Measurements from ENCODE around the gene PLA2G4C.
"Not testable (repeated sequence)": the region's sequence is repeated elsewhere in the genome, so short reads cannot be mapped to it uniquely, and the experiment has no call there.

The PLA2G4C gene

GRCh38 chr19:48108997-48109782 is 1.4 kb downstream of the PLA2G4C start:
- H3K4me3 ChIP-seq (ENCODE audit: low read length), result no peak overlapping the region
- peaks cover under 1% of the 10 kb centered on the region for H3K36me3 ChIP-seq (ENCODE audit: control insufficient read depth, low read depth, low read length)
- H3K27ac ChIP-seq (ENCODE audit: low read length), result no peak overlapping the region
- peaks cover 7% of the 10 kb centered on the region for H3K4me1 ChIP-seq (ENCODE audit: control insufficient read depth, low read depth, low read length)
- no peaks in the 10 kb centered on the region for H3K9me3 ChIP-seq (ENCODE audit: control insufficient read depth, low read depth, low read length)
- no peaks in the 10 kb centered on the region for H3K27me3 ChIP-seq (ENCODE audit: control insufficient read depth, insufficient read depth, low read length)
- H3K9ac ChIP-seq (ENCODE audit: low read length), result no peak overlapping the region

- Histone ChIP-seq H3K36me3 (ENCODE audit: control insufficient read depth, low read depth, low read length) (no peaks in the 10 kb centered on the region), H3K4me3 (ENCODE audit: low read length) (no peak overlapping the region), H3K9me3 (ENCODE audit: control insufficient read depth, low read depth, low read length) (no peaks in the 10 kb centered on the region), H3K27me3 (ENCODE audit: control insufficient read depth, insufficient read depth, low read length) (no peaks in the 10 kb centered on the region), H3K9ac (ENCODE audit: low read length) (no peak overlapping the region), H3K27ac (ENCODE audit: low read length) (no peak overlapping the region), H3K4me1 (ENCODE audit: control insufficient read depth, low read depth, low read length) (no peaks in the 10 kb centered on the region)
These were observed 6.7 kb downstream of the PLA2G4C start for GRCh38 chr19:48103922-48104321.

GRCh38 chr19:48102870-48103751 is 7.5 kb downstream of the PLA2G4C start:
- Histone ChIP-seq H3K9me3 (ENCODE audit: control insufficient read depth, low read depth, low read length) (no peaks in the 10 kb centered on the region), H3K4me1 (ENCODE audit: control insufficient read depth, low read depth, low read length) (no peaks in the 10 kb centered on the region), H3K36me3 (ENCODE audit: control insufficient read depth, low read depth, low read length) (no peaks in the 10 kb centered on the region), H3K27ac (ENCODE audit: low read length) (no peak overlapping the region), H3K4me3 (ENCODE audit: low read length) (peak overlapping the region; percentile 34), H3K9ac (ENCODE audit: low read length) (no peak overlapping the region), H3K27me3 (ENCODE audit: control insufficient read depth, insufficient read depth, low read length) (no peaks in the 10 kb centered on the region)

- H3K27me3 ChIP-seq (ENCODE audit: control insufficient read depth, insufficient read depth, low read length), result no peaks in the 10 kb centered on the region
- peaks cover 7% of the 10 kb centered on the region for H3K9me3 ChIP-seq (ENCODE audit: control insufficient read depth, low read depth, low read length)
- no peaks in the 10 kb centered on the region for H3K36me3 ChIP-seq (ENCODE audit: control insufficient read depth, low read depth, low read length)
- no peaks in the 10 kb centered on the region for H3K4me1 ChIP-seq (ENCODE audit: control insufficient read depth, low read depth, low read length)
- H3K4me3 ChIP-seq (ENCODE audit: low read length), result no peak overlapping the region
- no peak overlapping the region for H3K27ac ChIP-seq (ENCODE audit: low read length)
- H3K9ac ChIP-seq (ENCODE audit: low read length), result no peak overlapping the region
These were observed 14.9 kb downstream of the PLA2G4C start for GRCh38 chr19:48095612-48096175.

- no peaks in the 10 kb centered on the region for H3K4me1 ChIP-seq (ENCODE audit: control insufficient read depth, low read depth, low read length)
- H3K4me3 ChIP-seq (ENCODE audit: low read length), result no peak overlapping the region
- no peak overlapping the region for H3K27ac ChIP-seq (ENCODE audit: low read length)
- peaks cover 8% of the 10 kb centered on the region for H3K9me3 ChIP-seq (ENCODE audit: control insufficient read depth, low read depth, low read length)
- no peaks in the 10 kb centered on the region for H3K36me3 ChIP-seq (ENCODE audit: control insufficient read depth, low read depth, low read length)
- no peak overlapping the region for H3K9ac ChIP-seq (ENCODE audit: low read length)
- no peaks in the 10 kb centered on the region for H3K27me3 ChIP-seq (ENCODE audit: control insufficient read depth, insufficient read depth, low read length)
These were observed 15.8 kb downstream of the PLA2G4C start for GRCh38 chr19:48094855-48095203.

GRCh38 chr19:48094129-48094854 is 16.3 kb downstream of the PLA2G4C start:
- Histone ChIP-seq H3K4me3 (ENCODE audit: low read length) (no peak overlapping the region), H3K36me3 (ENCODE audit: control insufficient read depth, low read depth, low read length) (no peaks in the 10 kb centered on the region), H3K27ac (ENCODE audit: low read length) (no peak overlapping the region), H3K9me3 (ENCODE audit: control insufficient read depth, low read depth, low read length) (peaks cover 8% of the 10 kb centered on the region), H3K27me3 (ENCODE audit: control insufficient read depth, insufficient read depth, low read length) (no peaks in the 10 kb centered on the region), H3K9ac (ENCODE audit: low read length) (no peak overlapping the region), H3K4me1 (ENCODE audit: control insufficient read depth, low read depth, low read length) (no peaks in the 10 kb centered on the region)

- H3K9me3 ChIP-seq (ENCODE audit: control insufficient read depth, low read depth, low read length); H3K4me1 ChIP-seq (ENCODE audit: control insufficient read depth, low read depth, low read length); H3K27me3 ChIP-seq (ENCODE audit: control insufficient read depth, insufficient read depth, low read length); H3K4me3 ChIP-seq (ENCODE audit: low read length); H3K36me3 ChIP-seq (ENCODE audit: control insufficient read depth, low read depth, low read length); H3K9ac ChIP-seq (ENCODE audit: low read length); H3K27ac ChIP-seq (ENCODE audit: low read length): not testable (repeated sequence)
These were observed 19.4 kb downstream of the PLA2G4C start for GRCh38 chr19:48091111-48091718.

- Histone ChIP-seq H3K4me1 (ENCODE audit: control insufficient read depth, low read depth, low read length) (no peaks in the 10 kb centered on the region), H3K36me3 (ENCODE audit: control insufficient read depth, low read depth, low read length) (no peaks in the 10 kb centered on the region), H3K27ac (ENCODE audit: low read length) (no peak overlapping the region), H3K9ac (ENCODE audit: low read length) (no peak overlapping the region), H3K4me3 (ENCODE audit: low read length) (no peak overlapping the region), H3K9me3 (ENCODE audit: control insufficient read depth, low read depth, low read length) (peaks cover 8% of the 10 kb centered on the region), H3K27me3 (ENCODE audit: control insufficient read depth, insufficient read depth, low read length) (no peaks in the 10 kb centered on the region)
These were observed 20.3 kb downstream of the PLA2G4C start for GRCh38 chr19:48090281-48090802.

- H3K9ac ChIP-seq (ENCODE audit: low read length); H3K27me3 ChIP-seq (ENCODE audit: control insufficient read depth, insufficient read depth, low read length); H3K9me3 ChIP-seq (ENCODE audit: control insufficient read depth, low read depth, low read length); H3K27ac ChIP-seq (ENCODE audit: low read length); H3K4me3 ChIP-seq (ENCODE audit: low read length); H3K4me1 ChIP-seq (ENCODE audit: control insufficient read depth, low read depth, low read length); H3K36me3 ChIP-seq (ENCODE audit: control insufficient read depth, low read depth, low read length): not testable (repeated sequence)
These were observed 21.6 kb downstream of the PLA2G4C start for GRCh38 chr19:48088991-48089390.

GRCh38 chr19:48085904-48086864 is 24.4 kb downstream of the PLA2G4C start:
- peaks cover 2% of the 10 kb centered on the region for H3K9me3 ChIP-seq (ENCODE audit: control insufficient read depth, low read depth, low read length)
- H3K9ac ChIP-seq (ENCODE audit: low read length), result no peak overlapping the region
- H3K27me3 ChIP-seq (ENCODE audit: control insufficient read depth, insufficient read depth, low read length), result no peaks in the 10 kb centered on the region
- no peak overlapping the region for H3K27ac ChIP-seq (ENCODE audit: low read length)
- H3K4me3 ChIP-seq (ENCODE audit: low read length), result no peak overlapping the region
- no peaks in the 10 kb centered on the region for H3K4me1 ChIP-seq (ENCODE audit: control insufficient read depth, low read depth, low read length)
- H3K36me3 ChIP-seq (ENCODE audit: control insufficient read depth, low read depth, low read length), result no peaks in the 10 kb centered on the region
